SK-N-MC (cell line): ENCODE measurements around the gene TEX51.

Experiments
- EZH2 ChIP-seq: fragments of 200-600 bp; sonication (generic); IDR thresholded peaks from one replicate; pipeline ENCODE4 v1.6.1; 2017; ENCODE audit warnings: antibody characterized with exemption
- POLR2AphosphoS5 ChIP-seq: IDR thresholded peaks from 2 replicates; pipeline ENCODE4 v1.6.1; 2012; ENCODE audit warnings: mild to moderate bottlenecking, low read depth, low read length, borderline replicate concordance

DNA sequence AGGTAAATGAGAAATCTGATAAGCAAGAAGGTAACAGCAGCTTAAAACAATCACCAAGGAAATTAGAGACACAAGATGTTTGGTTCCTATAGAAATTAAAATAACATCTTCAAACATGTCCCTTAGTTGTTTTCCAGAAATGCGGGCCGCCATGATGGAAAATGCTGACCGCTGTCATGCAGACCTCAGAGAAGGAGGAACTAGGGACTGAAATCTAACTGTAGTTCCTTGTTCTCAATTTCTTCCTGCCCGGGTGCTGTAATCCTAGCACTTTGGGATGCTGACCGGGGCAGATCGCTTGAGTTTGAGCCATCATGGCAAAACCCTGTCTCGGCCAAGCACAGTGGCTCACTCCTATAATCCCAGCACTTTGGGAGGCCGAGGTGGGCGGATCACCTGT lies 51.1 kb downstream of the TEX51 start:
- TF ChIP-seq POLR2AphosphoS5 (no peak), EZH2 (no peak)
